Fibroblast of the aortic adventitia (primary cell): ENCODE data around the gene PEX14. TPM values are rescaled to one million over a fixed set of nuclear protein-coding genes. Genes with fewer than 3 reads are reported as not detected.

Experiments
- DNase-seq: peaks from one replicate; pipeline ENCODE4 v3.0.0-alpha.2; 2010; ENCODE audit warnings: low read depth
- H3K4me3 ChIP-seq: 2 replicates; pipeline ENCODE4 v1.5.1; 2011; ENCODE audit warnings: low read depth, mild to moderate bottlenecking, control low read depth, low read length, moderate library complexity
- CTCF ChIP-seq: IDR thresholded peaks from 2 replicates; pipeline ENCODE4 v1.5.1; 2011; ENCODE audit warnings: mild to moderate bottlenecking, low read length, control low read depth, inconsistent platforms; ENCODE audit not compliant: insufficient read depth
- total RNA-seq: library from RNA; depleted of rRNA; stranded (reverse); fragments of >200 nt; gene quantifications from 2 replicates; pipeline ENCODE4 v1.2.3, GENCODE V29; 2012; ENCODE audit warnings: low replicate concordance

The PEX14 gene
- total RNA-seq, 1 donor = 12.2 TPM

- DNase-seq = peak; percentile 90
- TF ChIP-seq CTCF = no peak
- H3K4me3 ChIP-seq = peak overlapping the region; percentile 13
Observed at GRCh38 chr1:10528066-10529014, 53.6 kb downstream of the PEX14 start.

GRCh38 chr1:10529091-10529490, 54.3 kb downstream of the PEX14 start:
- H3K4me3 ChIP-seq = no peak overlapping the region
- no peak for TF ChIP-seq CTCF
- no peak for DNase-seq

GRCh38 chr1:10529765-10530164, 55.0 kb downstream of the PEX14 start:
- no peak for TF ChIP-seq CTCF

GRCh38 chr1:10530281-10530740, 55.6 kb downstream of the PEX14 start:
- no peak for TF ChIP-seq CTCF
- H3K4me3 ChIP-seq = no peak overlapping the region
- DNase-seq = no peak

More at GRCh38 chr1:10529765-10530164, 55.0 kb downstream of the PEX14 start:
- no peak overlapping the region for H3K4me3 ChIP-seq
- DNase-seq = no peak

- TF ChIP-seq CTCF = no peak
- DNase-seq = no peak
- H3K4me3 ChIP-seq = no peak overlapping the region
Observed at GRCh38 chr1:10530756-10531495, 56.2 kb downstream of the PEX14 start.

GRCh38 chr1:10532362-10532761, 57.6 kb downstream of the PEX14 start:
- no peak for TF ChIP-seq CTCF
- DNase-seq = no peak
- H3K4me3 ChIP-seq = no peak overlapping the region
